ENCODE data around the gene WSB1. TPM values are rescaled to one million over a fixed set of nuclear protein-coding genes. Genes with fewer than 3 reads are reported as not detected.

Gene WSB1
- total and polyA plus RNA-seq, 2 experiments from 2014 or later: 101 to 108 TPM

GRCh38 chr17:27361695-27362094 lies 67.8 kb downstream of the WSB1 start:
- H3K4me3 ChIP-seq: no peak overlapping the region
- H3F3A ChIP-seq (replicated peaks; ENCODE audit: low read depth): no peaks in the 10 kb centered on the region
- no peaks in the 10 kb centered on the region; the same call in 2 of the 3 replicates for H3K4me1 Mint-ChIP-seq
- H2AFZ ChIP-seq: no peak overlapping the region
- H3K27me3 Mint-ChIP-seq (ENCODE audit: insufficient read depth, low read depth, poor library complexity): peaks cover 7% of the 10 kb centered on the region
- no peaks in the 10 kb centered on the region for H3K27me3 ChIP-seq (ENCODE audit: insufficient read depth)
- H3K27ac Mint-ChIP-seq: no peak overlapping the region
- no peaks in the 10 kb centered on the region for H3K79me2 ChIP-seq (replicated peaks; ENCODE audit: insufficient read depth)
- H3K4me3 Mint-ChIP-seq: no peak overlapping the region
- DNase-seq (ENCODE audit: low spot score) (no peak), ATAC-seq (no peak)
- H3K9me3 Mint-ChIP-seq: no peaks in the 10 kb centered on the region
- H3K27ac ChIP-seq (ENCODE audit: low read depth): no peak overlapping the region
- no peaks in the 10 kb centered on the region for H3K36me3 Mint-ChIP-seq (ENCODE audit: low read depth)
- no peaks in the 10 kb centered on the region for H3K4me1 ChIP-seq (ENCODE audit: insufficient read depth)
- no peaks in the 10 kb centered on the region for H3K9me2 ChIP-seq (ENCODE audit: insufficient read depth)
- no peak for TF ChIP-seq ZNF114 (CRISPR knock-in tag; IDR thresholded peaks at IDR 0.05)
- no peak for TF ChIP-seq NANOG (IDR thresholded peaks at IDR 0.05; ENCODE audit: borderline replicate concordance)
- no peak for TF ChIP-seq REST (IDR thresholded peaks at IDR 0.05; ENCODE audit: unreplicated experiment)
- no peak for TF ChIP-seq ZNF462 (CRISPR knock-in tag; IDR thresholded peaks at IDR 0.05)
- no peak for TF ChIP-seq ETS1 (IDR thresholded peaks at IDR 0.05)
- TF ChIP-seq EZH2phosphoT487 (IDR thresholded peaks at IDR 0.05; ENCODE audit: unreplicated experiment): no peak
- no peak for TF ChIP-seq ZNF331 (CRISPR knock-in tag; IDR thresholded peaks at IDR 0.05; ENCODE audit: low read depth)
- no peak for TF ChIP-seq EZH2 (IDR thresholded peaks at IDR 0.05; ENCODE audit: low read depth, unreplicated experiment)
- TF ChIP-seq JUNB (IDR thresholded peaks at IDR 0.05; ENCODE audit: unreplicated experiment): no peak
- TF ChIP-seq STAT1 (IDR thresholded peaks at IDR 0.05; ENCODE audit: unreplicated experiment): no peak
- no peak for TF ChIP-seq CREB1 (CRISPR knock-in tag; IDR thresholded peaks at IDR 0.05; ENCODE audit: low read depth)
- no peak for TF ChIP-seq CTCF (conservative IDR thresholded peaks at IDR 0.05; ENCODE audit: low read depth in 2 of 2)
- TF ChIP-seq POLR2AphosphoS5 (IDR thresholded peaks at IDR 0.05; ENCODE audit: low read depth): no peak
- no peaks in the 10 kb centered on the region for H4K20me1 ChIP-seq (replicated peaks; ENCODE audit: insufficient read depth)
- no peaks in the 10 kb centered on the region for H3K36me3 ChIP-seq (ENCODE audit: insufficient read depth)
- no peak overlapping the region for H3K4me2 ChIP-seq

All from GM23338 (cell line).